Natural killer cell (primary cell): ENCODE data around the gene ZNF76. TPM values are rescaled to one million over a fixed set of nuclear protein-coding genes. Genes with fewer than 3 reads are reported as not detected.

Source experiments
- ATAC-seq, 3 donors: fragments of 150-1000 bp in 2 of 3; fragments of 200-7000 bp in 1 of 3; cut with Tn5 transposase; 1 replicate in 1 of 3; 2 replicates in 2 of 3; pipeline ENCODE4 v1.10.0; 2021; ENCODE audit warnings: mild to moderate bottlenecking in 2 of 3, moderate library complexity in 2 of 3
- DNase-seq, 2 donors: peaks; one replicate each; pipeline versions ENCODE4 v3.0.0 to v3.0.0-alpha.2; 2013 to 2021; ENCODE audit warnings: mixed read lengths in 1 of 2
- H3K27ac ChIP-seq: one replicate; pipeline ENCODE4 v1.5.1; 2013; ENCODE audit warnings: mild to moderate bottlenecking, low read length
- H3K27me3 ChIP-seq: one replicate; pipeline ENCODE4 v1.6.1; 2013; ENCODE audit warnings: low read length; ENCODE audit not compliant: control insufficient read depth, insufficient read depth
- H3K36me3 ChIP-seq: one replicate; pipeline ENCODE4 v1.6.1; 2013; ENCODE audit warnings: low read length; ENCODE audit not compliant: control insufficient read depth, insufficient read depth
- H3K4me1 ChIP-seq: one replicate; pipeline ENCODE4 v1.6.1; 2013; ENCODE audit warnings: low read length; ENCODE audit not compliant: control insufficient read depth, insufficient read depth
- H3K4me3 ChIP-seq: one replicate; pipeline ENCODE4 v1.5.1; 2013; ENCODE audit warnings: low read length
- H3K9me3 ChIP-seq: one replicate; pipeline ENCODE4 v1.6.1; 2013; ENCODE audit warnings: low read length; ENCODE audit not compliant: control insufficient read depth, insufficient read depth
- H3K27ac Mint-ChIP-seq, 2 donors: one replicate each; pipeline ENCODE4 v1.8.0; 2022; ENCODE audit warnings: mild to moderate bottlenecking in 2 of 2, mixed read lengths in 2 of 2, moderate library complexity in 1 of 2
- H3K27me3 Mint-ChIP-seq, 2 donors: one replicate each; pipeline ENCODE4 v1.8.0; 2022; ENCODE audit warnings: low read depth in 2 of 2, mixed read lengths in 2 of 2
- H3K36me3 Mint-ChIP-seq: one replicate; pipeline ENCODE4 v1.8.0; 2022; ENCODE audit warnings: mixed read lengths
- H3K4me1 Mint-ChIP-seq, 2 donors: one replicate each; pipeline ENCODE4 v1.8.0; 2022; ENCODE audit warnings: mixed read lengths in 2 of 2
- H3K4me3 Mint-ChIP-seq: one replicate; pipeline ENCODE4 v1.8.0; 2022; ENCODE audit warnings: mild to moderate bottlenecking, moderate library complexity, mixed read lengths
- H3K9me3 Mint-ChIP-seq, 2 donors: one replicate each; pipeline ENCODE4 v1.8.0; 2022; ENCODE audit warnings: mixed read lengths in 2 of 2
- CTCF ChIP-seq: fragments of 200-600 bp; IDR thresholded peaks from one replicate; pipeline ENCODE4 v1.8.0; 2022; ENCODE audit warnings: antibody characterized with exemption
- WGBS: methylation state at CpG from one replicate; pipeline ENCODE4 v1.1.7; 2013; ENCODE audit warnings: missing lambda C conversion rate; ENCODE audit not compliant: insufficient coverage; 5-methylcytosine and 5-hydroxymethylcytosine counted together
- intact Hi-C: fragments of 100-400 bp; cut with micrococcal nuclease; formaldehyde crosslinking; loops from one replicate; pipeline ENCODE4 v1.14.2; 2022
- total RNA-seq, 4 donors: library from RNA; stranded (reverse); fragments of 120-200 nt in 1 of 4; gene quantifications; one replicate each; pipeline versions ENCODE4 v1.2.3 to v1.2.4, GENCODE V29; 2013 to 2022

The ZNF76 gene
- total RNA-seq, 3 donors from 2014 or later (not counting 1 experiment from before 2014, with no cell fraction given) = 62.7 to 81.6 (median 64.6) TPM

GRCh38 chr6:35280903-35281302, 21.4 kb downstream of the ZNF76 start:
- H3K4me1 Mint-ChIP-seq = peaks cover 9 to 10% of the 10 kb centered on the region in 2 donors
- H3K27ac Mint-ChIP-seq = no peak overlapping the region
- Histone ChIP-seq H3K9me3 (no peaks in the 10 kb centered on the region), H3K4me1 (no peaks in the 10 kb centered on the region), H3K4me3 (no peak overlapping the region), H3K27me3 (no peaks in the 10 kb centered on the region), H3K27ac (no peak overlapping the region), H3K36me3 (peaks cover 39% of the 10 kb centered on the region)
- no peaks in the 10 kb centered on the region for H3K36me3 Mint-ChIP-seq
- ATAC-seq = no peak
- TF ChIP-seq CTCF = no peak
- no peaks in the 10 kb centered on the region for H3K9me3 Mint-ChIP-seq
- H3K27me3 Mint-ChIP-seq = no peaks in the 10 kb centered on the region
- DNase-seq = no peak
- WGBS = 83% methylated on average over 4 of the region's 4 CpGs
- no peak overlapping the region for H3K4me3 Mint-ChIP-seq
- intact Hi-C loops = no loop called here

GRCh38 chr6:35282472-35282871, 22.9 kb downstream of the ZNF76 start:
- 89% methylated on average over 2 of the region's 2 CpGs for whole genome bisulfite sequencing
- intact Hi-C loops = no loop called here

GRCh38 chr6:35283361-35283760, 23.8 kb downstream of the ZNF76 start:
- H3K4me3 ChIP-seq = no peak overlapping the region
- no peak overlapping the region for H3K27ac ChIP-seq
- intact Hi-C loops = no loop called here
- H3K27ac Mint-ChIP-seq = no peak overlapping the region
- no peak overlapping the region for H3K4me3 Mint-ChIP-seq
- H3K27me3 ChIP-seq = no peaks in the 10 kb centered on the region
- H3K36me3 Mint-ChIP-seq = peaks cover 9% of the 10 kb centered on the region
- no peak for ATAC-seq
- DNase-seq = no peak
- H3K27me3 Mint-ChIP-seq = no peaks in the 10 kb centered on the region
- no peaks in the 10 kb centered on the region for H3K9me3 ChIP-seq
- H3K4me1 ChIP-seq = no peaks in the 10 kb centered on the region
- TF ChIP-seq CTCF = no peak
- H3K36me3 ChIP-seq = peaks cover 64% of the 10 kb centered on the region
- WGBS = 100% methylated on average over 1 of the region's 2 CpGs
- no peaks in the 10 kb centered on the region for H3K9me3 Mint-ChIP-seq
- H3K4me1 Mint-ChIP-seq = peaks cover 7% of the 10 kb centered on the region in 2 donors

More at GRCh38 chr6:35282472-35282871, 22.9 kb downstream of the ZNF76 start:
- H3K27ac Mint-ChIP-seq = no peak overlapping the region
- no peak for TF ChIP-seq CTCF
- H3K27me3 Mint-ChIP-seq = no peaks in the 10 kb centered on the region
- H3K36me3 Mint-ChIP-seq = peaks cover 9% of the 10 kb centered on the region
- no peaks in the 10 kb centered on the region for H3K27me3 ChIP-seq
- no peak for DNase-seq
- peaks cover 9 to 10% of the 10 kb centered on the region in 2 donors for H3K4me1 Mint-ChIP-seq
- no peaks in the 10 kb centered on the region for H3K9me3 Mint-ChIP-seq
- peaks cover 55% of the 10 kb centered on the region for H3K36me3 ChIP-seq
- no peaks in the 10 kb centered on the region for H3K9me3 ChIP-seq
- no peak overlapping the region for H3K4me3 ChIP-seq
- no peak overlapping the region for H3K27ac ChIP-seq
- no peak overlapping the region for H3K4me3 Mint-ChIP-seq
- no peak for ATAC-seq
- H3K4me1 ChIP-seq = no peaks in the 10 kb centered on the region

GRCh38 chr6:35287671-35288396, 28.3 kb downstream of the ZNF76 start:
- Mint-ChIP-seq H3K27ac (peak overlapping the region in 1 of 2 donors; percentile 21), H3K27me3 (no peaks in the 10 kb centered on the region), H3K9me3 (no peaks in the 10 kb centered on the region), H3K4me3 (no peak overlapping the region), H3K4me1 (no peaks in the 10 kb centered on the region), H3K36me3 (peaks cover 9% of the 10 kb centered on the region)
- WGBS = 99% methylated on average over 12 of the region's 12 CpGs
- intact Hi-C loops = no loop called here
- no peaks in the 10 kb centered on the region for H3K4me1 ChIP-seq
- H3K36me3 ChIP-seq = peaks cover 80% of the 10 kb centered on the region
- no peak for ATAC-seq
- DNase-seq = no peak
- no peaks in the 10 kb centered on the region for H3K27me3 ChIP-seq
- H3K9me3 ChIP-seq = no peaks in the 10 kb centered on the region
- no peak overlapping the region for H3K4me3 ChIP-seq
- no peak overlapping the region for H3K27ac ChIP-seq
- TF ChIP-seq CTCF = no peak
